GM23338 (cell line): ENCODE measurements around the gene MZB1.

Source experiments
- CREB1 ChIP-seq: fragments of 250-450 bp; sonication (Bioruptor Pico); IDR thresholded peaks from 2 replicates; pipeline ENCODE4 v1.5.0; 2020; ENCODE audit warnings: low read depth, mild to moderate bottlenecking, moderate library complexity
- EZH2 ChIP-seq: fragments of 200-600 bp; sonication (generic); IDR thresholded peaks from one replicate; pipeline ENCODE4 v1.8.0; 2017; ENCODE audit warnings: antibody characterized with exemption, mild to moderate bottlenecking, low read depth; ENCODE audit not compliant: unreplicated experiment
- EZH2phosphoT487 ChIP-seq: fragments of 200-600 bp; sonication (generic); IDR thresholded peaks from one replicate; pipeline ENCODE4 v1.8.1; 2018; ENCODE audit warnings: antibody characterized with exemption; ENCODE audit not compliant: unreplicated experiment
- JUNB ChIP-seq: IDR thresholded peaks from one replicate; pipeline ENCODE4 v1.6.1; 2016; ENCODE audit warnings: antibody characterized with exemption; ENCODE audit not compliant: unreplicated experiment
- NANOG ChIP-seq: IDR thresholded peaks from 2 replicates; pipeline ENCODE4 v1.6.1; 2016; ENCODE audit warnings: antibody characterized with exemption, borderline replicate concordance
- POLR2AphosphoS5 ChIP-seq: IDR thresholded peaks from 2 replicates; pipeline ENCODE4 v1.6.1; 2016; ENCODE audit warnings: antibody characterized with exemption, low read depth
- STAT1 ChIP-seq: IDR thresholded peaks from one replicate; pipeline ENCODE4 v1.6.1; 2016; ENCODE audit warnings: antibody characterized with exemption; ENCODE audit not compliant: unreplicated experiment
- ZNF114 ChIP-seq: fragments of 250-450 bp; sonication (Bioruptor Pico); IDR thresholded peaks from 2 replicates; pipeline ENCODE4 v1.5.0; 2020; ENCODE audit warnings: mild to moderate bottlenecking, moderate library complexity
- ZNF331 ChIP-seq: fragments of 250-450 bp; sonication (Bioruptor Pico); IDR thresholded peaks from 2 replicates; pipeline ENCODE4 v1.5.0; 2020; ENCODE audit warnings: low read depth, mild to moderate bottlenecking, moderate library complexity
- TF ChIP-seq, protein P1 (sequence below), 2 experiments: fragments of 200-600 bp in 1 of 2; sonication (generic) in 1 of 2; conservative IDR thresholded peaks; 2 replicates each; pipeline versions ENCODE4 v1.5.1 to v1.6.1; 2016 to 2017; ENCODE audit warnings: antibody characterized with exemption in 2 of 2, low read depth in 2 of 2, mild to moderate bottlenecking in 2 of 2, moderate library complexity in 1 of 2
- TF ChIP-seq, protein P2 (sequence below): IDR thresholded peaks from one replicate; pipeline ENCODE4 v1.6.1; 2018; ENCODE audit warnings: antibody characterized with exemption; ENCODE audit not compliant: unreplicated experiment
- TF ChIP-seq, protein P3 (sequence below): fragments of 250-450 bp; sonication (Bioruptor Pico); IDR thresholded peaks from 2 replicates; pipeline ENCODE4 v1.5.0; 2020; ENCODE audit warnings: mild to moderate bottlenecking, moderate library complexity
- TF ChIP-seq, protein P4 (sequence below): IDR thresholded peaks from 2 replicates; pipeline ENCODE4 v1.6.1; 2016; ENCODE audit warnings: antibody characterized with exemption

GRCh38 chr5:139419226-139420192 lies 29.8 kb upstream of the MZB1 start:
- no peak for TF ChIP-seq POLR2AphosphoS5
- TF ChIP-seq, protein P1, sequence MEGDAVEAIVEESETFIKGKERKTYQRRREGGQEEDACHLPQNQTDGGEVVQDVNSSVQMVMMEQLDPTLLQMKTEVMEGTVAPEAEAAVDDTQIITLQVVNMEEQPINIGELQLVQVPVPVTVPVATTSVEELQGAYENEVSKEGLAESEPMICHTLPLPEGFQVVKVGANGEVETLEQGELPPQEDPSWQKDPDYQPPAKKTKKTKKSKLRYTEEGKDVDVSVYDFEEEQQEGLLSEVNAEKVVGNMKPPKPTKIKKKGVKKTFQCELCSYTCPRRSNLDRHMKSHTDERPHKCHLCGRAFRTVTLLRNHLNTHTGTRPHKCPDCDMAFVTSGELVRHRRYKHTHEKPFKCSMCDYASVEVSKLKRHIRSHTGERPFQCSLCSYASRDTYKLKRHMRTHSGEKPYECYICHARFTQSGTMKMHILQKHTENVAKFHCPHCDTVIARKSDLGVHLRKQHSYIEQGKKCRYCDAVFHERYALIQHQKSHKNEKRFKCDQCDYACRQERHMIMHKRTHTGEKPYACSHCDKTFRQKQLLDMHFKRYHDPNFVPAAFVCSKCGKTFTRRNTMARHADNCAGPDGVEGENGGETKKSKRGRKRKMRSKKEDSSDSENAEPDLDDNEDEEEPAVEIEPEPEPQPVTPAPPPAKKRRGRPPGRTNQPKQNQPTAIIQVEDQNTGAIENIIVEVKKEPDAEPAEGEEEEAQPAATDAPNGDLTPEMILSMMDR (conservative IDR thresholded peaks at IDR 0.05; ENCODE audit: low read depth in 2 of 2) = no peak; a peak in 1 of 4 replicates
- TF ChIP-seq EZH2phosphoT487 = no peak
- no peak for TF ChIP-seq EZH2
- no peak for TF ChIP-seq JUNB
- TF ChIP-seq, protein P2, sequence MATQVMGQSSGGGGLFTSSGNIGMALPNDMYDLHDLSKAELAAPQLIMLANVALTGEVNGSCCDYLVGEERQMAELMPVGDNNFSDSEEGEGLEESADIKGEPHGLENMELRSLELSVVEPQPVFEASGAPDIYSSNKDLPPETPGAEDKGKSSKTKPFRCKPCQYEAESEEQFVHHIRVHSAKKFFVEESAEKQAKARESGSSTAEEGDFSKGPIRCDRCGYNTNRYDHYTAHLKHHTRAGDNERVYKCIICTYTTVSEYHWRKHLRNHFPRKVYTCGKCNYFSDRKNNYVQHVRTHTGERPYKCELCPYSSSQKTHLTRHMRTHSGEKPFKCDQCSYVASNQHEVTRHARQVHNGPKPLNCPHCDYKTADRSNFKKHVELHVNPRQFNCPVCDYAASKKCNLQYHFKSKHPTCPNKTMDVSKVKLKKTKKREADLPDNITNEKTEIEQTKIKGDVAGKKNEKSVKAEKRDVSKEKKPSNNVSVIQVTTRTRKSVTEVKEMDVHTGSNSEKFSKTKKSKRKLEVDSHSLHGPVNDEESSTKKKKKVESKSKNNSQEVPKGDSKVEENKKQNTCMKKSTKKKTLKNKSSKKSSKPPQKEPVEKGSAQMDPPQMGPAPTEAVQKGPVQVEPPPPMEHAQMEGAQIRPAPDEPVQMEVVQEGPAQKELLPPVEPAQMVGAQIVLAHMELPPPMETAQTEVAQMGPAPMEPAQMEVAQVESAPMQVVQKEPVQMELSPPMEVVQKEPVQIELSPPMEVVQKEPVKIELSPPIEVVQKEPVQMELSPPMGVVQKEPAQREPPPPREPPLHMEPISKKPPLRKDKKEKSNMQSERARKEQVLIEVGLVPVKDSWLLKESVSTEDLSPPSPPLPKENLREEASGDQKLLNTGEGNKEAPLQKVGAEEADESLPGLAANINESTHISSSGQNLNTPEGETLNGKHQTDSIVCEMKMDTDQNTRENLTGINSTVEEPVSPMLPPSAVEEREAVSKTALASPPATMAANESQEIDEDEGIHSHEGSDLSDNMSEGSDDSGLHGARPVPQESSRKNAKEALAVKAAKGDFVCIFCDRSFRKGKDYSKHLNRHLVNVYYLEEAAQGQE = no peak
- no peak for TF ChIP-seq ZNF114 (CRISPR knock-in tag)
- TF ChIP-seq CREB1 = no peak
- TF ChIP-seq NANOG = no peak
- TF ChIP-seq, protein P3, sequence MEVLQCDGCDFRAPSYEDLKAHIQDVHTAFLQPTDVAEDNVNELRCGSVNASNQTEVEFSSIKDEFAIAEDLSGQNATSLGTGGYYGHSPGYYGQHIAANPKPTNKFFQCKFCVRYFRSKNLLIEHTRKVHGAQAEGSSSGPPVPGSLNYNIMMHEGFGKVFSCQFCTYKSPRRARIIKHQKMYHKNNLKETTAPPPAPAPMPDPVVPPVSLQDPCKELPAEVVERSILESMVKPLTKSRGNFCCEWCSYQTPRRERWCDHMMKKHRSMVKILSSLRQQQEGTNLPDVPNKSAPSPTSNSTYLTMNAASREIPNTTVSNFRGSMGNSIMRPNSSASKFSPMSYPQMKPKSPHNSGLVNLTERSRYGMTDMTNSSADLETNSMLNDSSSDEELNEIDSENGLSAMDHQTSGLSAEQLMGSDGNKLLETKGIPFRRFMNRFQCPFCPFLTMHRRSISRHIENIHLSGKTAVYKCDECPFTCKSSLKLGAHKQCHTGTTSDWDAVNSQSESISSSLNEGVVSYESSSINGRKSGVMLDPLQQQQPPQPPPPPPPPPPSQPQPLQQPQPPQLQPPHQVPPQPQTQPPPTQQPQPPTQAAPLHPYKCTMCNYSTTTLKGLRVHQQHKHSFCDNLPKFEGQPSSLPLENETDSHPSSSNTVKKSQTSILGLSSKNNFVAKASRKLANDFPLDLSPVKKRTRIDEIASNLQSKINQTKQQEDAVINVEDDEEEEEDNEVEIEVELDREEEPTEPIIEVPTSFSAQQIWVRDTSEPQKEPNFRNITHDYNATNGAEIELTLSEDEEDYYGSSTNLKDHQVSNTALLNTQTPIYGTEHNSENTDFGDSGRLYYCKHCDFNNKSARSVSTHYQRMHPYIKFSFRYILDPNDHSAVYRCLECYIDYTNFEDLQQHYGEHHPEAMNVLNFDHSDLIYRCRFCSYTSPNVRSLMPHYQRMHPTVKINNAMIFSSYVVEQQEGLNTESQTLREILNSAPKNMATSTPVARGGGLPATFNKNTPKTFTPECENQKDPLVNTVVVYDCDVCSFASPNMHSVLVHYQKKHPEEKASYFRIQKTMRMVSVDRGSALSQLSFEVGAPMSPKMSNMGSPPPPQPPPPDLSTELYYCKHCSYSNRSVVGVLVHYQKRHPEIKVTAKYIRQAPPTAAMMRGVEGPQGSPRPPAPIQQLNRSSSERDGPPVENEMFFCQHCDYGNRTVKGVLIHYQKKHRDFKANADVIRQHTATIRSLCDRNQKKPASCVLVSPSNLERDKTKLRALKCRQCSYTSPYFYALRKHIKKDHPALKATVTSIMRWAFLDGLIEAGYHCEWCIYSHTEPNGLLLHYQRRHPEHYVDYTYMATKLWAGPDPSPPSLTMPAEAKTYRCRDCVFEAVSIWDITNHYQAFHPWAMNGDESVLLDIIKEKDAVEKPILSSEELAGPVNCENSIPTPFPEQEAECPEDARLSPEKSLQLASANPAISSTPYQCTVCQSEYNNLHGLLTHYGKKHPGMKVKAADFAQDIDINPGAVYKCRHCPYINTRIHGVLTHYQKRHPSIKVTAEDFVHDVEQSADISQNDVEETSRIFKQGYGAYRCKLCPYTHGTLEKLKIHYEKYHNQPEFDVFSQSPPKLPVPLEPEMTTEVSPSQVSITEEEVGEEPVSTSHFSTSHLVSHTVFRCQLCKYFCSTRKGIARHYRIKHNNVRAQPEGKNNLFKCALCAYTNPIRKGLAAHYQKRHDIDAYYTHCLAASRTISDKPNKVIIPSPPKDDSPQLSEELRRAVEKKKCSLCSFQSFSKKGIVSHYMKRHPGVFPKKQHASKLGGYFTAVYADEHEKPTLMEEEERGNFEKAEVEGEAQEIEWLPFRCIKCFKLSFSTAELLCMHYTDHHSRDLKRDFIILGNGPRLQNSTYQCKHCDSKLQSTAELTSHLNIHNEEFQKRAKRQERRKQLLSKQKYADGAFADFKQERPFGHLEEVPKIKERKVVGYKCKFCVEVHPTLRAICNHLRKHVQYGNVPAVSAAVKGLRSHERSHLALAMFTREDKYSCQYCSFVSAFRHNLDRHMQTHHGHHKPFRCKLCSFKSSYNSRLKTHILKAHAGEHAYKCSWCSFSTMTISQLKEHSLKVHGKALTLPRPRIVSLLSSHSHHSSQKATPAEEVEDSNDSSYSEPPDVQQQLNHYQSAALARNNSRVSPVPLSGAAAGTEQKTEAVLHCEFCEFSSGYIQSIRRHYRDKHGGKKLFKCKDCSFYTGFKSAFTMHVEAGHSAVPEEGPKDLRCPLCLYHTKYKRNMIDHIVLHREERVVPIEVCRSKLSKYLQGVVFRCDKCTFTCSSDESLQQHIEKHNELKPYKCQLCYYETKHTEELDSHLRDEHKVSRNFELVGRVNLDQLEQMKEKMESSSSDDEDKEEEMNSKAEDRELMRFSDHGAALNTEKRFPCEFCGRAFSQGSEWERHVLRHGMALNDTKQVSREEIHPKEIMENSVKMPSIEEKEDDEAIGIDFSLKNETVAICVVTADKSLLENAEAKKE (CRISPR knock-in tag) = no peak
- TF ChIP-seq STAT1 = no peak
- TF ChIP-seq, protein P4, sequence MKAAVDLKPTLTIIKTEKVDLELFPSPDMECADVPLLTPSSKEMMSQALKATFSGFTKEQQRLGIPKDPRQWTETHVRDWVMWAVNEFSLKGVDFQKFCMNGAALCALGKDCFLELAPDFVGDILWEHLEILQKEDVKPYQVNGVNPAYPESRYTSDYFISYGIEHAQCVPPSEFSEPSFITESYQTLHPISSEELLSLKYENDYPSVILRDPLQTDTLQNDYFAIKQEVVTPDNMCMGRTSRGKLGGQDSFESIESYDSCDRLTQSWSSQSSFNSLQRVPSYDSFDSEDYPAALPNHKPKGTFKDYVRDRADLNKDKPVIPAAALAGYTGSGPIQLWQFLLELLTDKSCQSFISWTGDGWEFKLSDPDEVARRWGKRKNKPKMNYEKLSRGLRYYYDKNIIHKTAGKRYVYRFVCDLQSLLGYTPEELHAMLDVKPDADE = no peak
- no peak for TF ChIP-seq ZNF331 (CRISPR knock-in tag)
